ES-I3 (cell line): ENCODE data around the gene ZFYVE9.

Experiments
- H3K36me3 ChIP-seq: 2 replicates; pipeline ENCODE4 v1.6.1; 2013; ENCODE audit warnings: mild to moderate bottlenecking, low read length, control low read depth, moderate library complexity; ENCODE audit not compliant: insufficient read depth
- H3K4me1 ChIP-seq: 2 replicates; pipeline ENCODE4 v1.6.1; 2013; ENCODE audit warnings: mild to moderate bottlenecking, control low read depth, low read length; ENCODE audit not compliant: insufficient read depth
- H3K9ac ChIP-seq: 2 replicates; pipeline ENCODE4 v1.6.1; 2013; ENCODE audit warnings: low read depth, mild to moderate bottlenecking, low read length, moderate library complexity
- H3K9me3 ChIP-seq: 2 replicates; pipeline ENCODE4 v1.6.1; 2013; ENCODE audit warnings: mild to moderate bottlenecking, low read length, moderate library complexity; ENCODE audit not compliant: control insufficient read depth, insufficient read depth

ZFYVE9 gene

DNA sequence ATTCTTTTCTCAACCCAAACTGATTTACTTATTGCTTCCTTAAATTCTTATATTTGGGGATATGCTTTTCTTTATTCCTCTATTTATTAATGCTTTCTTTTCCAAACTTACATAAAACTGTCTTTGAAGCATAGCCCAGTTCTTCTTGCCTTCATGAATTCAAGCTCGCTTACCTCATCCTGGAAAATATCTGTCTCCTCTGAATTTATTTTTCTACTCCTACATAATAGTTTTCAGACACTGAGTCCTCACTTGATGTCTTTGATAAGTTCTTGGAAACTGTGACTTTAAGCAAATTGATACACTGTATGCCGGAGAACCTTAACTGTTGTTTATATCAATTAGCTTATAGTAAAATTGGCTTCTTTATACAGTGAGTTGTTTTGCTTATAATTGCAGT is 93.8 kb downstream of the ZFYVE9 start:
- H3K36me3 ChIP-seq: no peaks in the 10 kb centered on the region
- H3K9me3 ChIP-seq: no peaks in the 10 kb centered on the region
- no peaks in the 10 kb centered on the region for H3K4me1 ChIP-seq
- no peak overlapping the region for H3K9ac ChIP-seq

GRCh38 chr1:52237430-52237829 is 95.5 kb downstream of the ZFYVE9 start:
- no peak overlapping the region for H3K9ac ChIP-seq
- H3K36me3 ChIP-seq: no peaks in the 10 kb centered on the region
- no peaks in the 10 kb centered on the region for H3K4me1 ChIP-seq
- H3K9me3 ChIP-seq: no peaks in the 10 kb centered on the region

GRCh38 chr1:52238474-52238873 is 96.6 kb downstream of the ZFYVE9 start:
- Histone ChIP-seq H3K36me3 (no peaks in the 10 kb centered on the region), H3K4me1 (no peaks in the 10 kb centered on the region), H3K9ac (no peak overlapping the region), H3K9me3 (no peaks in the 10 kb centered on the region)

GRCh38 chr1:52238887-52239707 is 97.2 kb downstream of the ZFYVE9 start:
- Histone ChIP-seq H3K9ac (no peak overlapping the region), H3K36me3 (no peaks in the 10 kb centered on the region), H3K9me3 (no peaks in the 10 kb centered on the region), H3K4me1 (no peaks in the 10 kb centered on the region)

- Histone ChIP-seq H3K9ac (no peak overlapping the region), H3K4me1 (no peaks in the 10 kb centered on the region), H3K36me3 (no peaks in the 10 kb centered on the region), H3K9me3 (no peaks in the 10 kb centered on the region)
Measured at GRCh38 chr1:52239708-52240001, 97.8 kb downstream of the ZFYVE9 start.

GRCh38 chr1:52240592-52241210 is 98.8 kb downstream of the ZFYVE9 start:
- Histone ChIP-seq H3K9ac (no peak overlapping the region), H3K9me3 (no peaks in the 10 kb centered on the region), H3K36me3 (no peaks in the 10 kb centered on the region), H3K4me1 (no peaks in the 10 kb centered on the region)

DNA sequence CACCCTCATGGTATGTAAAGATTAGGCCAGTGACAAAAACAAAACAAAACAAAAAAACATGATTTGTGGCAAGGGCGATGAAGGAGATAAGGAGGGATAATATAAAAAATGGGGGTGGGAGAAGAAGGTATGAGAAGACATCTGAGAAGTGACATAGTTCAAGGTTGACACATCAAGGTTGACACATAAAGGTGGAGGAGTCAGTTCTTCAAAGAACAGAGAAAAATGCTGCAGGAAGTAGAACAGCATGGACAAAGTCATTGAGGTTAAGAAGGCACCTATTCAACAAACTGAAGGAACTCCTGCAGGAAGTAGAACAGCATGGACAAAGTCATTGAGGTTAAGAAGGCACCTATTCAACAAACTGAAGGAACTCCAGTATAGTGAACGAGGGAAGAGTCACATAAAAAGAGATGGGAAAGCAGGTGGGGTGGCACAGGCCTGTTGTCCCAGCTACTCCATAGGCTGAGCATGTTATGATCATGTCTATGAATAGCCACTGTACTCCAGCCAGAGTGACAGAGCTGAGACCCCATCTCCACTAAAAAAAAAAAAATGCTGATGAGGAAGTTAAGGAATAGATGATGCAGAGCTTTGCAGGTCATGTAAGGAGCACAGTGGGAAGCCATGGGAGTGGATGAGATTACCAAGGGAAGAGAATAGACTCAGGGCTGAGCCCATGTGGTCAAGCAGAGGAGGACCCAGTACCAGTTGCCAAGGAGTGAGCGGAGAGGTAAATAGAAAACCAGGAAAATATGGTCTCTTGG is 101.5 kb downstream of the ZFYVE9 start:
- no peaks in the 10 kb centered on the region for H3K4me1 ChIP-seq
- no peaks in the 10 kb centered on the region for H3K9me3 ChIP-seq
- H3K36me3 ChIP-seq: no peaks in the 10 kb centered on the region
- no peak overlapping the region for H3K9ac ChIP-seq

DNA sequence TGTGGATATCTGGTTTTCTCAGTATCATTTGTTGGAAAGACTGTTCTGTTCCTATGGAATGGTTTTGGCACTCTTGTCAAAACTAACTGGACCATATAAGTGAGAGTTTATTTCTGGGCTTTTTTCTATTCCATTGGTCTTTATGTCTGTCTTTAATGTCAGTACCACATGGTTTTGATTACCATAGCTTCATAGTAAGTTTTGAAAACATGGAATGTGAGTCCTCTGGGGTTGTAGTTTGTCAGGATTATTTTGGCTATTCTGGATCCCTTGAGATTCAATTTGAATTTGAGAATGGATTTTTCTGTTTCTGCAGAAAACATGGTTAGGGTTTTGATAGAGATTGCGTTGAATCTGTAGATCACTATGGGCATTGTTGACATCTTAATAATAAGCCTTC is 107.9 kb downstream of the ZFYVE9 start:
- Histone ChIP-seq H3K9ac (no peak overlapping the region), H3K4me1 (no peaks in the 10 kb centered on the region)

GRCh38 chr1:52253421-52253820 is 111.5 kb downstream of the ZFYVE9 start:
- H3K9me3 ChIP-seq: no peaks in the 10 kb centered on the region

More for the DNA sequence above, 107.9 kb downstream of the ZFYVE9 start:
- Histone ChIP-seq H3K9me3 (no peaks in the 10 kb centered on the region), H3K36me3 (no peaks in the 10 kb centered on the region)

GRCh38 chr1:52259886-52260285 is 118.0 kb downstream of the ZFYVE9 start:
- Histone ChIP-seq H3K9me3 (no peaks in the 10 kb centered on the region), H3K9ac (no peak overlapping the region), H3K4me1 (no peaks in the 10 kb centered on the region), H3K36me3 (no peaks in the 10 kb centered on the region)

More at GRCh38 chr1:52253421-52253820, 111.5 kb downstream of the ZFYVE9 start:
- no peaks in the 10 kb centered on the region for H3K36me3 ChIP-seq
- H3K9ac ChIP-seq: no peak overlapping the region
- H3K4me1 ChIP-seq: no peaks in the 10 kb centered on the region

GRCh38 chr1:52263153-52263910 is 121.4 kb downstream of the ZFYVE9 start:
- H3K9me3 ChIP-seq: no peaks in the 10 kb centered on the region
- H3K36me3 ChIP-seq: no peaks in the 10 kb centered on the region
- no peak overlapping the region for H3K9ac ChIP-seq
- 0 out of 2 replicates have a peak, but pooled peaks cover 2% of the 10 kb centered on the region for H3K4me1 ChIP-seq

DNA sequence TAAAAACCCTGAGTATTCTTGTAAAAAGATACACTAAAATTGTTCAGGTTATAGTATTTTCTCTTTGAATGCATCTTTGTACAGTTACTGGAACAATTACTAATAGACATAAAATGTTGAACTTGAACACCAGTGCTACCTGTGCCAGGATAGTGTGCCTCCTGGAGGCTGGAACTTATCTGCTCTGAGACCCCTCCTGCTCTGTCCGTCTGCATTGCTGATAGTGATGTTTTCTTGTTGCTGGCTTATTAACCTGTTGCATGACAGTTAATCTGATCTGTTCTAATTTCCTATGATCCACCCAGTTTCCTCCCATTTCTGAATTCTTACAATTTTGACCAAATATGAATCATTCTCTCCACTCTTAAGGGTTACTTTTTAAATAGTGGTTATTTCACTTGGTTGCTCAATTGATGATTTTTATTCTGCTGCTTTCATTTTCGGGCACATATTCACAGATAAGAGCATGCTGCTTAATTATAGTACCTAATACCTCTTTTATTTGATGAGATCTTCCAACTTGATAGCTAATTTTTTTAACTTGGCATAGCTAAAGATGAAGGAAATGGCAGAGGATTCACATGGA is 122.7 kb downstream of the ZFYVE9 start:
- Histone ChIP-seq H3K9ac (no peak overlapping the region), H3K4me1 (0 out of 2 replicates have a peak, but pooled peaks cover 5% of the 10 kb centered on the region), H3K9me3 (no peaks in the 10 kb centered on the region), H3K36me3 (no peaks in the 10 kb centered on the region)

DNA sequence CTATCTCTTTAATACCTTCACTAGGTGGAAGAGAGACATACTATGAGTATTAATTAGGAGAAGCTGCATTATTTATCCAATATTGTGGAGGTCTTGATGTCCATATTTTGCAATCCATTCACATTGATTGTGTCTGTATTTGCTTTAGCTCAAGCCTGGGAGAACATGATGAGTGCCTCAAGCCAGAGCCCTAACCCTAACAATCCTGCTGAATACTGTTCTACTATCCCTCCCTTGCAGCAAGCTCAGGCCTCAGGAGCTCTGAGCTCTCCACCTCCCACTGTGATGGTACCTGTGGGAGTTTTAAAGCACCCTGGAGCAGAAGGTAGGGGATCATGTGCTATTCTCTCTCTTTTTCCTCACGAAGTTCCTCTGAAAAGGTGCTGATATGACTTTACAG is 124.6 kb downstream of the ZFYVE9 start:
- H3K4me1 ChIP-seq: 0 out of 2 replicates have a peak, but pooled peaks cover 5% of the 10 kb centered on the region
- H3K9ac ChIP-seq: no peak overlapping the region
- no peaks in the 10 kb centered on the region for H3K36me3 ChIP-seq
- H3K9me3 ChIP-seq: no peaks in the 10 kb centered on the region

DNA sequence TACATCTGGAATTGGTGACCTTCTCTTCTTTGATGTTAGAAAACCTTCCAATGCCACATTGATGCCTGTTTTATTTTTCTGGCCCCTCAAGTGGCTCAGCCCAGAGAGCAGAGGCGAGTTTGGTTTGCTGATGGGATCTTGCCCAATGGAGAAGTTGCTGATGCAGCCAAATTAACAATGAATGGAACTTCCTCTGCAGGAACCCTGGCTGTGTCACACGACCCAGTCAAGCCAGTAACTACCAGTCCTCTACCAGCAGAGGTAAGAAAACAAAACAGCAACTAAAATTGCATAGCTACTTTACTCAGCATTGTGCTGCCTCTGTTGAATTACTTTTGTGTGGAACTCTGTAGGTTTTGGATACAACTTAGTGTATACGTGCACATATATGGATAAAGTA is 126.5 kb downstream of the ZFYVE9 start:
- Histone ChIP-seq H3K9ac (no peak overlapping the region), H3K4me1 (0 out of 2 replicates have a peak, but pooled peaks cover 5% of the 10 kb centered on the region), H3K9me3 (no peaks in the 10 kb centered on the region), H3K36me3 (no peaks in the 10 kb centered on the region)
